Activated T-helper 9 cell treated with anti-CD3 and anti-CD28 coated beads, Interleukin-2, amount 50 U/mL, for 16 hours (primary cell): ENCODE results near the gene TOMM5.

Source experiments
- DNase-seq: peaks from one replicate; pipeline ENCODE4 v3.0.0-alpha.2; 2020; ENCODE audit warnings: low read depth

Gene TOMM5

DNA sequence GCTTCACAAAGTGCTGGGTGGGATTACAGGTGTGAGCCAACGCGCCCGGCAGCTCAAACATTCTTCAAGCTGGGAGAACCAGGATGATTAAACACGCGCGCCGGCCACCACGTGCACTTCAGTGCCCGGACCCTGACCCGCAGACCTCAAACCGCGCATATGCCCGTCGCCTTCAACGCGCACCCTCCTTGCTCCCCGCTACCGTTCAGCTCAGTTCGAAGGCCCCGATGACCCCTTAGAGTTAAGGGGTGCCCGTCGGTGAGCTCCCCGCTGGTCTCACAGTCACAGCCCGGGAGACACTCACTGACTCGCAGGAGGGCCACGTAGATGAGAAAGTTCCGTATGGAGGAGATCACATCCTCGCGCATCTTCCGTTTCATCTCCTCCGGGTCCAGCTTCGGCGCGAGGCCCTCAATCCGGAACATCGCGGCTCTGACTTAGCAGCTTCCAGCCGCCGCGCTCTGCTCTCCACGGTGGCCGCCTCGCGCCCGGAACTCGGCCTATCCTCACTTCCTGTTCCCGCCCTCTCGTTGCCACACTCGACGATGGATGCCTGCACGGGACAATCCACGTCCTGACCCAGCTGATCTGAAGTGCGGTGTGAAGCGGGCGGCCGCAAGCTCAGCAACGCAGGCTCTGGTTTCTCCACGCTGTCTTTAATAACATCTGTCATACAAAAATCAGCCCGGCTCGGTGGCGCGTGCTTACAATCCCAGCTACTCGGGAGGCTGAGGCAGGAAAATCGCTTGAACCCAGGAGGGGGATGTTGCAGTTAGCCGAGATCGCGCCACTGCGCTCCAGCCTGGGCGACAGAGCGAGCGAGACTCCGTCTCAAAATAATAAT, at the start of gene TOMM5:
Gene TOMM5 (minus strand): TSS at position 490 of the 844 bp plus-strand sequence. CDS start 65 bp downstream, at position 425.
- DNase-seq = peak; percentile 85

DNA sequence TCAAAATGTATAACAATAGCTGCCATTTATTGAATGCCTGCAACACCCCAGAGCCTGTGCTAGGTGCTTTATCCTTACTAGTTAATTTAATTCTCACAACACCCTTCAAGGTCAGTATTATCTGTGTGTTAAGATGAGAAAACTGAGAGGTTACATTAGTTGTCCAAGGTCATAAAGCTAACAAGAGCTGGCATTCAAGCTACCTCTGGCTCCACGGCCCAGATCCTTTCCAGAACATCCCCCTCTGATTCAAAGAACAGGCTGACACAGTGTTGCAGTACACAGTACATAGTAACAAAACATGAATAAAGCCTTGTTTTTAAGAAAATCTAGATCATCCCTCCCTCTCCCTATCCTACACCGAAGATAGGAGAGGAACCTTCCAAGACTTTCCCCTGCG, 48.9 kb upstream of the TOMM5 start:
- no peak for DNase-seq

DNA sequence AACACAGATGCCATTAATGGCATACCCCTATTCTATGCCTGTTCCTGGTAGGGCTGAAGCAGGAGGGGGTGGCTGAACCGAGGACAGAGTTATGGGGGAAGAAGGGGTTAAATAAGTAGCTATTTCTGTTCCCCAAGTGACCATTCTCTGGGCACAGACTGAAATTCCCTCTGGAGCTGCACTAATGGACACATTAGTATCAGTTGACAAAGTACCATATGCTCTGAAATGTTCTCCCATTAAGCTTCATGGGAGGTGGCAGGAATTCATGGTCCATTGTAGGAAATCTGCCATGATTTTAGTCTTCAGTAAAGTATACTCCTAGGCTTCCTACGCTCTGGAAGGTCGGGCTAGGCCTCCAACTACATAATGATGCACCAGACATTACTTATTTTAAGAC, 47.8 kb upstream of the TOMM5 start:
- DNase-seq = no peak

DNA sequence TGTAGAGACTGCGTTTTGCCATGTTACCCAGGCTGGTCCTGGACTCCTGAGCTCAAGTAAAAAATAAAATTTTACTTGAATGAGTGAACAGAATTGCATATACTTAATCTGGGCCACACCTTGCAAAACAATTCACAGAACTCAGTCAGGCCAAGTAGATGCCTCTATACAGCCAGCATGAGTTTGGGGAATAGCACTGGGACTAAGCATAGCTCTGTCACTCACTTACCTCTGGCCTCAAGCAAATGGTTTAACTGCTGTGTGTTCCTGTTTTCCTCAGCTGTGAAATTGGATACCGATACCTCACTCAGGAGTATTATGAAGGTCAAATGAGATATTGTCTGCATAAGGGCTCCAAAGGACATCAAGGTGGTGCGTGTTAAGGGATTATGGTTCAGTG, 47.4 kb upstream of the TOMM5 start:
- DNase-seq = no peak

DNA sequence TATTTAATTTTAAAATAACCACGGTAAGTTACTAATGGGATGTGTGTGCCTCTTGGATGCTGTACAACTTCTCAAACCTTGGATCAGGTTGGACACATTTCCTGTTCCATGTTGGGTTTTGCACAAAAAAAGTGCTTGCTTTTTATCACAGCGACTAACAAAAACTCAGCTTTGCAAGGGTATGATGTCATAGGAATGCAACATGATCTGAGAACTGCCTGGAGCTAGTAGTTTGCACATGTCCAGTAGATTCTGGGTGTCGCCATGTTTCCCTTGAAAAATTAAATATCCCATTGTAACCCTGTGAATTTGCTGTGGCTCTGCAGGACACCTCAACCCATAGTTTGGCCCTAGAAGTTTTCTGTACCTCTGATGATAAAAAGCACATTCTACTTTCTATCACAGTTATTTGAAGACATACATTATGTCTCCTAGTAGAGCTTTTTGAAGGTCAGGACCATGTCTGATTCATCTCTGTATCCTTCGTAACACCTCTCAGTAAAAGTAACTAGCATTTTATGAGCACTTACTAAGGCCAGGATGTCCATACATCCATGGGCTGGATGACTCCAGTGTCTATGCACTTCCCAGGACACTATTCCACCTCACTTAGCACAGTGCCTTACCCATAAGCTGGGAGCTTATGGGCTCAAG, 46.8 kb upstream of the TOMM5 start:
- no peak for DNase-seq

DNA sequence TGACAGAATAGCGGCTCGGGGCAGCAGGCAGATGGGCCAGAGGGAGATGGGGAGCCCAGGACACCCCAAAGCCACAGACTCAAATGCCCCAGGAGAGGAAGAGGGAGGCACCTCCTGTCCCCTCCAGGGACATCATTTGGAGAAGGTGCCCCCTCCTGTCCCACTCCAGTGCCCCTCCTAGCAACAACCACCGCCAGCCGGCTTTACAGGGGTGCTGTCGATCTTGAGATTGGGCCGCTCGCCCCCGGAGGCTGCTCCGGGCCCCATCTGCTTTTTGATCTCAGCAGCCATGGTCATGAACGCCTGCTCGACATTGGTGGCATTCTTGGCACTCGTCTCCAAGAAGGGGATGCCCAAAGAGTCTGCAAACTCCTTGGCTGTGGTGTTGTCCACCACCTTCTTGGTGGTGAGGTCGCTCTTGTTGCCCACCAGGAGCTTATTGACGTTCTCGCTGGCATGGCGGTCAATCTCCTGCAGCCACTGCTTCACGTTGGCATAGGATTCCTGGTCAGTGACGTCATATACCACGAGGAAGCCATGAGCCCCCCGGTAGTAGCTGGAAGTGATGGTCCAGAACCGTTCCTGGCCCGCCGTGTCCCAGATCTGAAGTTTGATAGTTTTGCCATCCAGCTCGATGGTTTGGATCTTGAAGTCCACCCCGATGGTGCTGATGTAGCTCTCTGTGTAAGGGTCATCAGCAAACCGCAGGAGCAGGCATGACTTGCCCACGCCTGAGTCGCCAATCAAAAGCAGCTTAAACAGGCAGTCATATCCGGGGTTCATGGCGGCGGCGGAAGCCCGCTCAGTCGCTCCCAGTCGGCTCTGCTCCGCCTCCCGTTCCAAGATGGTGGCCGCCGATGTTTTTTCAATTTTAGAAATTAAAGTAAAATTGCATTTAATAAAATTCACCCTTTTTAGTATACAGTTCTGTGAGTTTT, 44.4 kb upstream of the TOMM5 start:
- no peak for DNase-seq

DNA sequence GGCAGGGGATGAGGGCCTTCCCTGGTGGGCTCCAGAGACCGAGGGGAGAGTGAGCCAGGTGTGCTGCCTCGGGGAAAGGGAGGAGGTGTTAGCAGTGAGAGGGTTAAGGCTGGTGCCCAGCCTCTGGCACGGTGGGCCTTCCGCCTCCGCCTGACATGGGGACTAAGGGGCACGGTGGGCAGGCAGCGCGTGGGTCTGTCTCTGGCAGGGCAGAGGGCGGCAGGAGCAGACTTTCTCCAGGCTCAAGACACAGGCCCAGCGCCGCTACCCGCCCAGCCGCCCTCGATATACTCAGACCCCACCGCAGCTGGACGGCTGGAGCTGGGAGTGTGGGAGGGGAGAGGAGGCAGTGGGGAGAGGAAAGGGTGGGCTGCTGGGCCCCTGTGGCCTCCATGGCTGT, 43.4 kb upstream of the TOMM5 start:
- DNase-seq = no peak

DNA sequence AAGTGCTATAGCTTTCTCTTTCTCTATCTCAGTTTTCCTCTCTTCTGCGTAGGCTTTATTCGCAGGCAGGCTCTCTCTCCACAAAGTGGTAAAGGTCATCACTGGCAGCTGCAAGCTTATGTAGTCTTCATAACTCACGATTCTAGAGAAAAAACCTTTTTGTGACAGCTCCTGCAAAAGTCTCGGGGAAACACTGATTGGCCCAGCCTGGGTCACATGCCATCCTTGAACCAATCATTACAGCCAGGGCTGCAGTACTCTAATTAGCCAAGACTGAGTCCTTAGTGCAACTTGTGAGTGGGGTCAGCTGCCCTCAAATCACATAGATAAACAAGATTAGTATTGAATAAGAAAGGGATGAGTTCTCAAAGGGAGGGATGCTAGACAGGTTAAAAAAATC, 40.1 kb upstream of the TOMM5 start:
- no peak for DNase-seq

DNA sequence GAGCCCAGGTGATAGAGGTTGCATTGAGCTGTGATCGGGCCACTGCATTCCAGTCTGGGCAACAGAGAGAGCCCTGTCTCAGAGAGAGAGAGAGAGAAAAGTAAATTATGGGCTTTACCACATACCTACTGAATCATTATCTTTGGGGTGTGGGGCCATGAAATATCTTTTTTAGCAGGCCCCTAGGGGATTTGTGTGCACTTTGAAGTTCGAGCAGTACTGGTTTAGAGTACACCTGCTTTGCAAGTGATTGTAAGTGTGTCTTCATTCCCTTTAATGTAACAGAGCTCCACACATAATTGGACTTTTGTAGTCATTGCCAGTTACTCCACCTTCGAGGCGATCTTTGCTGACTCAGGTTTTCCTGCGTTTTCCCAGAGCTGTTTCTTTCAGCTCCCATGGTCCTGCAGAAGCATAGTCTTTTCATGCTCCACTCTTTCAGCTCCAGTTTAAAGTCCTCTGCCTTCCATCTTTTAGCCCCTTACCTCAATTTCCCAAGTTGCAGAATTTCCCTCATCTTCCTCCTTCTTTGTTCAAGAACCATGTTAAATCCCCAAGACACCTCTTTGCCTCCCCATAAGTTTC, 34.4 kb upstream of the TOMM5 start:
- no peak for DNase-seq

DNA sequence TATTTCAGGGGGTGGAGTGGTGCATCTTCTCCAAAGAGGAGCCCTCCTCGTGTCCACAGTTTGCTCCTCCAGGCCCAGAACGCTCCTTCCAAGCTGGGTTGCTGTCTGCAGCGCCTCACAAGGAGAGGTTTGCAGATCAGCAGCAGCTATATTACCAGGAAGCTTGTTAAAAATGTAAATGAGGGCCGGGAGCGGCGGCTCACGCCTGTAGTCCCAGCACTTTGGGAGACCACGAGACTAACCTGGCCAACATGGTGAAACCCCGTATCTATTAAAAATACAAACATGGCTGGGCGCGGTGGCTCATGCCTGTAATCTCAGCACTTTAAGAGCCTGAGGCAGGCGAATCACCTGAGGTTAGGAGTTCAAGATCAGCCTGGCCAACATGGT, 33.4 kb upstream of the TOMM5 start:
- no peak for DNase-seq

DNA sequence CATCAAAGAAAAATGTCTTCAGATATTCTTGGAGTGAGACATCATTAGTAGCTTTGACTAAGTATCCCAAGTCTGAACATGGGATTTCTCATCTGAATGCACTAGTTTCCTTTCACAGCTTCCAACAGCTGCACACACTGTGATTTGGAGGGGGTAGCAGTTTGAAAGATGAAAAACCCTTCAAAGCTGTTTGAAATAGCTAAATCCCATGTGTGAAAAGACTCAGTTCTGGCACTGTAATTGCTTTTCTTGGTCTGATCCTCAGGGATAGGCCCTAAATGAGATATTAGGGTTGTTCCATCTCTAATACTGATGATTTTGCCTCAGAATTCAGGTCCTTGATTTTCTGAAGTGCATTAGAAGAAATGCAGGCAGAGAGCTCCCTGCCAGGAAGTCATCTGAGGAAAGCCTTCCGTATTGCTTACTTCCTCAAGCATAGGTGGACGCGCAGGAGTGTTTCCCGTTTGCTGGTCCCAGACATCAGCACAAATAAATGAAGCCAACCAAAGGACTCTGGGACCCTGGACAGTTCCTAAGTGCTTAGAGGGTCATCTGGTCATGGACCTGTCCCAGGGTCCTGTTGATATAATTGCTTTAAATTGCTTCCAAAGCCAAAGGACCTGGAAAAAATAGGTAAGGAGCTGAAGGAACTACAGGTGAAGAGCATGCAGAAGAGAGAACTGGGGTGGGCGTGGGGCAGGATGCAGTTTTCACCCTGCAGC, 32.8 kb upstream of the TOMM5 start:
- DNase-seq = no peak

DNA sequence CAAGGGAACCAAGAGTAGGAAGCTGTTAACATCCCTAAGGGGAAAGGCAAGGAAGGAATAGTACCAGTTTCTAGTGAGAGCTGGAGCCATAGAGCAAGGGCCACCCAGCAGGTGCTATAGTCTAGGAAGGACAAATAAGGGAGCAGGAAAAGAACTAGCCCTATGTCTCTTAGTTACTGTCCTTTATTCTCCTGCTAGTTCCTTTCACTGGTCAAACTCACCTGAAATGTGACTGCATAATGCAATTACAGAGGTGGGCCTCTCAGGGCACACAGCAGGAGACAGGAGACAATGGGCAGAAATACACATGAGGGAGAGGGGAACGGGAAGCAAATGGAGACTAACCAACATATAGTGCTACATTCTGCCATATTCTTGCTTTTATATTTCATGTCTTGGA, 31.7 kb upstream of the TOMM5 start:
- DNase-seq = no peak

DNA sequence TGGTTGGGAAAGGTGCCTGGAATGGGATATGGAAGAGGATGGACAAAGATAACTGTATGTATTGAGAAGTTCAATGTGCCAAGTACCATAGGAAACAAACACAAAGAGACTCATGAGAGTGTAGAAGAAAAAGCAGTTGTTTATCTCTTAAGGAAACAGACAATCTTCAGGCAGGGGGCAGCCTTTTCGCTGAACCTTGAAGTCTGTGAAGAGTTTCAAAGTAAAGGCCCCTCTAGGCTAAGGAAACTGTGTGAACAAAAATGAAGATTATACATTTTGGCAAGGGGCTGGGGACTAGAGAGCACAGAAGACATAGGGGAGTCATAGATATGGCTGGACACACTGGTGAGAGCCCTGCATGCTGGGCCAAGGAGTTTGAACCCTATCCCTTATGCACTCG, 30.9 kb upstream of the TOMM5 start:
- no peak for DNase-seq

DNA sequence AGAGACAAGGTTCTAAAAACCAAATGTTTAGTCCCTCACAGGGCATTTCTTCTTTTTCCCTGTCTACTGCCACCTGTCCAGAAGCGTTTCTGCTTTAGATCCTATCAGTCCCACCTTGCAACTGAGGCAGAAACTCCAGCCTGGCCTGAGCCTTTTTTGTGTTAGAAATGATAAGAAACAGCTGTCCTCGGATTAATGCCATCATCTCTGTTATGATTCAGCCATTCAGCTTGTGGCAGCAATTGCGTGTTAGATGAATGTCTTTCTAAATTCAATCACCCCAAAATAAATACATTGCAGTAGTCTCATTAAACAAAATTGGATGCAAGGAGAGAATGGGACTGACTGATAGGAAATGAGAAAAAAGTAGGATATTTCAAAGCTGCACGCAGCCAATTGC, 30.1 kb upstream of the TOMM5 start:
- DNase-seq = no peak

DNA sequence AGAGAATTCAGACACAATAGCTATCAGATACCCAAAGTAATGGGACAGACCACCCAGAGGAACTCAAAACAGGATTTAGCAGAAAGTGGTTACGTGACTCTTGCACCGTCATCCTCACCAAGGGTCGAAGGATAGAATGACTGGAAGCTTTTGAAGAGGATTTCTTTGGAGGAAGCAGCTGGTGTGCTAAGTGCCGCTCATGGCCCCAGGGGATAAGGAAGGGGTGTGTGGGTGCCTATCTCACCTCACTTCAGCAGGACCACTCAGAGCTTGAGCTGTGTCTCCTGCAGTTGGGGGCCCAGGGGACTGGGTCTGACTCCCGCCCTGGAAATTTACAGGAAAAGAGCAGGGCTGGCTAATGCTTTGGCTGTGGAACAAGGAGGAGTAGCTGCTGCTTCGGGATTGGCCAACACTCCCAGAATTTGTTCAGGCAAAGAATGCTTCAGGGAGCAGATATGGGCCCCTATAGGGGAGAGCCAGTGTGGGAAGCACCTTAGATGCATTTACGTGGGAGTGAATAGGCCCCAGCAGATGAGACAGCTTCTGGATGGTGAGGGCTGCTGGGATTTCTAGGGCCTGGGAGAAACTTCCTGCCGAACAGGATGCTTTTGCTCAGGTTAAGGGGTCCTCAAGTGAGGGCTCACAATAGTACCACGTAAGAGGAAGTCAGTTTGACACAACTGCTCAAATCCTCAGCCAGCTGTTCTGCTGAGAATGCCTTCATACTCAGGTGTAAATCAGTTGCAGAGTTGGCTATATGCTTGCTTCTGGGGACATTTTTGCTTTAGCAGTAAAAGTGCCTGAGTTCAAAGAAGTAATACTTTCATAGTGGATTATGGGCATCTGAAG, 29.1 kb upstream of the TOMM5 start:
- no peak for DNase-seq

DNA sequence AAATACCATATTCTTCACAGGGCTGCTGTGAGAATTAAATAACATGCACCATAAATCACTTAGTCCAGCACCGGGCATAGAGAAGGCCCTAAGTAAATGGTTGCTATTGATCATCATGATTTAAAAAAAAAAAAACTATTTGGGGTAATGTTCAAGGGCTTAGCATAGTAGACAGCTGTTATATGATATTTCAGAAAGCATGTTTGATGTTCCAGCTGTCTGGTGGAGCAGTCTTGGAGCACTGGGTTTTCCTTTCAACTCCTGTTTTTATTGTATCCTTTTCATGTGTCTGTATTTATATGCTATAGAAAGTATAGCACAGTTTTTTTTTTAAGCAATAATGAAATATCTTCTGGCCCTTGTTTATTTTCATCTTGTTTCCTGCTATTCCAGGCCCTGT, 28.0 kb upstream of the TOMM5 start:
- DNase-seq = no peak

DNA sequence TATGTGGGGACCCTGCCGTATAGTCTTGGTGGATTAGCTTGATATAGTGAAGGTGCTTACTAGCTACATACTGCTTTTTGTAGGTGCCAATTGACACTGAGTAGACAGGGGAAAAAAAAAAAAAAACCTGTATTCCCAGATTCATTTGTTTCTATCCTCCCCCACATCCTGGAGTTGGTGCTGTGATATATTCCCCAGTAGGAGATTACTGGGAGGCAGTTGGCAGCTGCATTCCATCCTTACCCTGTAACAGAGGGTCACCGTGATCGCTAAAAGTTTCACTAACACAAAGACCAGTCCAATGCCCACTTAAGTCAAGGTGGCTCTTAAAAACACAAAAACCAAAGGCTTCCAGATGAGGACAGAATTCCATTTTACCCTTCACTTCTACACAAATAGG, 27.4 kb upstream of the TOMM5 start:
- DNase-seq = no peak

DNA sequence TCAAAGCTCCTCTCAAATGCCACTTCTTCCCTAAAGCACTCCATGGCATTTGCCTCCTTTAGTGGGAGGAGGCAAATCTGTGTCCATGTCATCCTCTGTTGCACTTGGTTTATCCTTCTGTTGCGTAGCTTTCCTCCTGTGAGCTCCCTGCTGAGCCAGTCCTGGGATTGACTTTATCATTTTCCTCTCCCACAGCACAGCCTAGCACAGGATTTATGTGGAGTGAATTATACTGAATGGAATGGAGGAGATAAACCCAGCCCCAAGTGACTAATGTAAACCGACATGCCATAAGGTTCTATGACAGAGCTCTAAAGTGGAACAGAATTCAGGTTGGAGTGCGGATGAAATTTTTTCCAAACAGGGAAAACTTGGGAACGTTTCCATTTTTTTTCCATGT, 26.4 kb upstream of the TOMM5 start:
- no peak for DNase-seq

DNA sequence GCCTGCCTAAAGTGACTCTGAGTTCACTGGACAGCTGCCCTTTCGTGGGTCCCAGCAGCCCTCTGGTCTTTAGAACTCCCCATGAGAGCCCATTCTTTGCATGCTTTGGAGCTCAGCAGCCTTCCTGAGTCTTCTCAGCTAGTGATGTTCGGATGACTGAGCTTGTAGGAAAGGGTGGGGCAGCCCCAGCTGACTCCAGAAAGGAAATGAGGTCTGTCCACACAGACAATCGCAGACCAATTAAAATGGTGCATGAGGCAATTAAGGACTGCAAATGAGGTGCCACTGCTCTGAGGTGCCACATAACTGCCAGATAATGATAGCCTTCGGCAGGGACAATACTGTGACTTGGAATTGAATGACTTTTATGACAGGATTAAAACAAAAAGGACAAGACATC, 25.4 kb upstream of the TOMM5 start:
- DNase-seq = no peak

DNA sequence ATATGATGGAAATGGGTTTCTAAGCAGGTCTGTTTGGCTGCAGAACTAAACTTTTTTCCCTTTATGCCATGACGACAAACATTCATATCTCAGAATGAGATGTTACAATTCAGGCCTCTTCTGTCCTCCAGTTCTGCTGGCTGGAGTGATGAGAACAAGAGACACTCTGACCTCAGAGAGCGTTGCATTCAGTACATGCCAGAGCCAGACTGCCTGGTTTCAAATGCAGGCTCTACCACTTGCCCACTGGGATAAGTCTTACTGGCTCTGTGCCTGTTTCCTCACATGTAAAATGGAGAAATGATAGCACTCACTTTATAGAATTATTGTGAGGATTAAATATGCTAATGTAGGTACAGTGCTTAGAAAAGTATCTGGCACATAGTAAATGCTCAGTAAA, 24.8 kb upstream of the TOMM5 start:
- DNase-seq = no peak

DNA sequence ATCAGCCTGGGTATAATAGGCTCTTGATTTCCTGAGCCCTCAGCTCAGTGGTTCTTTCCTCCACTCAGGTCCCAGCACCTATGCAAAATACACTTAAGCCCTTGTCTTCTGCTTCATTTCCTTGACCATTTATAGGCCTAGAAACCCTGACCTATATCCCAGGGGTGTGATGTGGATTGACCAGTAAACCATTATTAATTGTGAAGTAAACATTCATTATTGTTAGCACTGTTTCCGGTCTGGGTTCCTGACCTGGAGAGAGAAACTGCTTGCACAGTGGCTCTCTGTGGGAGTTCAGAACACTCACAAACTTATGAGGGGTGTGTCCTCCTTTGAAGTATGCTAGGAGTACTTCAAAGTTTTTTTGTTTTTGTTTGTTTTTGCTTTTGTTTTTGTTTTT, 19.6 kb upstream of the TOMM5 start:
- DNase-seq = no peak
